RWPE1 (cell line): Measurements from ENCODE around the gene FAM209B.
"Not testable (repeated sequence)": the region's sequence is repeated elsewhere in the genome, so short reads cannot be mapped to it uniquely, and the experiment has no call there.

Experiments used
- CTCF ChIA-PET: fragments of 350-600 bp; sonication (Branson Sonifier 250); formaldehyde crosslinking; extraction: SDS; loops from one replicate; lab custom pipeline; 2021; lab: Yijun Ruan, JAX
- POLR2A ChIA-PET: fragments of 400-600 bp; formaldehyde crosslinking; extraction: SDS; loops from one replicate; lab custom pipeline; 2020; ENCODE audit warnings: antibody characterized with exemption; ENCODE audit not compliant: low non-redundant PET; lab: Yijun Ruan, JAX
- DNase-seq: peaks from one replicate; pipeline ENCODE4 v3.0.0; 2012; ENCODE audit warnings: low spot score
- H3K27ac ChIP-seq: fragments of 450-650 bp; 2 replicates; pipeline ENCODE4 v1.5.1; 2017
- CTCF ChIP-seq: fragments of 450-650 bp; conservative IDR thresholded peaks from 2 replicates; pipeline ENCODE4 v1.5.1; 2017; ENCODE audit warnings: low read depth, mild to moderate bottlenecking

The FAM209B gene

GRCh38 chr20:56554869-56555268 lies 21.8 kb downstream of the FAM209B start:
- DNase-seq, result peak; percentile 99
- CTCF ChIA-PET, result interaction anchor here (0.6 to 1.7 kb wide), 7 partner anchors 22 to 537 kb away, joined by 3 to 9 read pairs (median 3); no protein-coding TSS in a partner anchor
- peak; percentile 47; the same call in 1 of the 2 replicates for TF ChIP-seq CTCF
- no peak overlapping the region for H3K27ac ChIP-seq
- POLR2A ChIA-PET, result no interaction called here

- ChIA-PET POLR2A (no interaction called here), CTCF (interaction anchor here (0.6 to 1.0 kb wide), 3 partner anchors 8 to 461 kb away, joined by 3 to 5 read pairs (median 4); no protein-coding TSS in a partner anchor)
- TF ChIP-seq CTCF, result no peak
- no peak for DNase-seq
- H3K27ac ChIP-seq, result no peak overlapping the region
Observed at GRCh38 chr20:56558968-56559367, 25.9 kb downstream of the FAM209B start.

- DNase-seq, POLR2A ChIA-PET, H3K27ac ChIP-seq: not testable (repeated sequence)
- CTCF ChIA-PET, result interaction anchor here (0.5 to 0.6 kb wide), 2 partner anchors 381 to 593 kb away, joined by 3 to 4 read pairs; no protein-coding TSS in a partner anchor
Observed at GRCh38 chr20:56564526-56564925, 31.5 kb downstream of the FAM209B start.

- TF ChIP-seq CTCF, result no peak
- ChIA-PET POLR2A (no interaction called here), CTCF (interaction anchor here (1.6 kb wide), 1 partner anchor 15 kb away, joined by 11 read pairs; no protein-coding TSS in a partner anchor)
- no peak overlapping the region for H3K27ac ChIP-seq
- DNase-seq, result no peak
Observed at GRCh38 chr20:56565511-56565910, 32.5 kb downstream of the FAM209B start.

GRCh38 chr20:56566621-56567020 lies 33.6 kb downstream of the FAM209B start:
- no peak for DNase-seq

GRCh38 chr20:56570832-56571231 lies 37.8 kb downstream of the FAM209B start:
- no peak for TF ChIP-seq CTCF
- no peak overlapping the region for H3K27ac ChIP-seq
- ChIA-PET POLR2A (no interaction called here), CTCF (interaction anchor here (0.9 to 3.5 kb wide), 2 partner anchors 13 to 20 kb away, joined by 4 to 11 read pairs; no protein-coding TSS in a partner anchor)
- DNase-seq, result no peak

More at GRCh38 chr20:56566621-56567020, 33.6 kb downstream of the FAM209B start:
- H3K27ac ChIP-seq, result no peak overlapping the region
- TF ChIP-seq CTCF, result no peak
- ChIA-PET CTCF (interaction anchor here (1.6 kb wide), 1 partner anchor 16 kb away, joined by 11 read pairs; no protein-coding TSS in a partner anchor), POLR2A (no interaction called here)

GRCh38 chr20:56572172-56572571 lies 39.1 kb downstream of the FAM209B start:
- H3K27ac ChIP-seq, result no peak overlapping the region
- no peak for TF ChIP-seq CTCF
- ChIA-PET POLR2A (no interaction called here), CTCF (interaction anchor here (2.1 kb wide), 1 partner anchor 22 kb away, joined by 8 read pairs; no protein-coding TSS in a partner anchor)
- no peak for DNase-seq
